H1 (cell line): Measurements from ENCODE around the gene HTR2A. TPM values are rescaled to one million over a fixed set of nuclear protein-coding genes. Genes with fewer than 3 reads are reported as not detected.
"Not testable (repeated sequence)": the region's sequence is repeated elsewhere in the genome, so short reads cannot be mapped to it uniquely, and the experiment has no call there.

Source experiments
- CTCF ChIA-PET: fragments of 300-600 bp; sonication (Branson Sonifier 250); formaldehyde crosslinking; loops from one replicate; lab custom pipeline; 2021; ENCODE audit not compliant: partially characterized antibody; lab: Charles Lee
- POLR2A ChIA-PET: fragments of 300-600 bp; sonication (Branson Sonifier 250); formaldehyde crosslinking; loops from one replicate; lab custom pipeline; 2021; ENCODE audit warnings: inconsistent platforms; ENCODE audit not compliant: partially characterized antibody; lab: Charles Lee
- DNase-seq, 2 experiments: peaks; one replicate each; pipeline versions ENCODE4 v3.0.0 to v3.0.0-alpha.2; 2010 to 2022; ENCODE audit warnings: low spot score in 2 of 2, low read depth in 1 of 2, mixed read lengths in 1 of 2
- FAIRE-seq: peaks from 2 replicates; lab custom pipeline; 2011; peaks lifted over from hg19 to GRCh38; lab: Jason Lieb, UNC
- H2AFZ ChIP-seq: 2 replicates; pipeline ENCODE4 v1.8.1; 2012; ENCODE audit warnings: low read length, inconsistent platforms
- H2AK5ac ChIP-seq: 2 replicates; pipeline ENCODE4 v1.6.1; 2013; ENCODE audit warnings: low read depth, low read length
- H2BK120ac ChIP-seq: replicated peaks from 2 replicates; pipeline ENCODE3; 2013; ENCODE audit warnings: low read depth, low read length, inconsistent platforms
- H2BK12ac ChIP-seq: 2 replicates; pipeline ENCODE4 v1.6.1; 2013; ENCODE audit warnings: low read depth, low read length
- H2BK15ac ChIP-seq: 2 replicates; pipeline ENCODE4 v1.6.1; 2013; ENCODE audit warnings: low read length
- H2BK20ac ChIP-seq: 2 replicates; pipeline ENCODE4 v1.6.1; 2013; ENCODE audit warnings: low read length
- H2BK5ac ChIP-seq: 2 replicates; pipeline ENCODE4 v1.6.1; 2013; ENCODE audit warnings: low read depth, low read length
- H3K14ac ChIP-seq: 2 replicates; pipeline ENCODE4 v1.6.1; 2013; ENCODE audit warnings: inconsistent platforms; ENCODE audit not compliant: insufficient read length
- H3K18ac ChIP-seq: 2 replicates; pipeline ENCODE4 v1.6.1; 2013; ENCODE audit warnings: low read length; ENCODE audit errors: extremely low read depth
- H3K23ac ChIP-seq: 2 replicates; pipeline ENCODE4 v1.6.1; 2013; ENCODE audit warnings: inconsistent platforms; ENCODE audit not compliant: insufficient read length
- H3K23me2 ChIP-seq: 2 replicates; pipeline ENCODE4 v1.6.1; 2013; ENCODE audit warnings: low read depth, low read length
- H3K27ac ChIP-seq: 2 replicates; pipeline ENCODE4 v1.6.1; 2011; ENCODE audit warnings: low read depth, low read length, inconsistent platforms
- H3K27me3 ChIP-seq, 4 experiments: replicated peaks in 1 of 4; 1 replicate in 1 of 4; 2 replicates in 3 of 4; pipeline versions ENCODE4 v1.6.1 to v1.8.1; 2011 to 2013; ENCODE audit warnings: low read length in 3 of 4, mild to moderate bottlenecking in 3 of 4, inconsistent platforms in 2 of 4, mixed read lengths in 2 of 4, moderate library complexity in 1 of 4; ENCODE audit not compliant: control insufficient read depth in 3 of 4, insufficient read depth in 3 of 4; ENCODE audit errors: extremely low read depth in 1 of 4
- H3K36me3 ChIP-seq, 4 experiments: 2 replicates each; pipeline versions ENCODE4 v1.6.1 to v1.8.1; 2011 to 2013; ENCODE audit warnings: mild to moderate bottlenecking in 4 of 4, low read length in 3 of 4, moderate library complexity in 2 of 4, control low read depth in 1 of 4, inconsistent platforms in 1 of 4; ENCODE audit not compliant: insufficient read depth in 4 of 4, control insufficient read depth in 2 of 4
- H3K4ac ChIP-seq: replicated peaks from 2 replicates; pipeline ENCODE3; 2013; ENCODE audit warnings: low read length, low read depth, mixed read lengths, inconsistent platforms; ENCODE audit not compliant: insufficient read length
- H3K4me1 ChIP-seq, 4 experiments: replicated peaks in 1 of 4; 1 replicate in 1 of 4; 2 replicates in 3 of 4; pipeline versions ENCODE4 v1.6.1 to v1.8.1; 2011 to 2013; ENCODE audit warnings: low read length in 3 of 4, inconsistent platforms in 2 of 4, mixed read lengths in 1 of 4; ENCODE audit not compliant: insufficient read depth in 4 of 4, control insufficient read depth in 3 of 4
- H3K4me2 ChIP-seq, 2 experiments: 2 replicates each; pipeline versions ENCODE4 v1.6.1 to v1.8.1; 2011 to 2013; ENCODE audit warnings: low read depth in 2 of 2, low read length in 2 of 2, control low read depth in 1 of 2, inconsistent platforms in 1 of 2, mild to moderate bottlenecking in 1 of 2; ENCODE audit not compliant: insufficient read depth in 1 of 2
- H3K4me3 ChIP-seq, 4 experiments: fragments of 200-600, 300-600 bp in 1 of 4; sonication (generic), shearing (Covaris generic), sonication (Bioruptor Twin) in 1 of 4; 2 replicates each; pipeline versions ENCODE4 v1.5.1 to v1.8.1; 2011 to 2016; ENCODE audit warnings: low read length in 4 of 4, low read depth in 3 of 4, control low read depth in 2 of 4, inconsistent platforms in 2 of 4, mild to moderate bottlenecking in 2 of 4, mixed read lengths in 1 of 4, moderate library complexity in 1 of 4; ENCODE audit not compliant: insufficient read depth in 2 of 4; ENCODE audit errors: extremely low read depth in 1 of 4
- H3K56ac ChIP-seq: replicated peaks from 2 replicates; pipeline ENCODE3; 2013; ENCODE audit warnings: low read depth, mild to moderate bottlenecking, mixed read lengths, low read length, inconsistent platforms; ENCODE audit not compliant: insufficient read length
- H3K79me1 ChIP-seq: 2 replicates; pipeline ENCODE4 v1.6.1; 2013; ENCODE audit warnings: low read depth, low read length, control low read depth
- H3K79me2 ChIP-seq, 2 experiments: 2 replicates each; pipeline versions ENCODE4 v1.6.1 to v1.8.1; 2012 to 2013; ENCODE audit warnings: low read length in 2 of 2, mild to moderate bottlenecking in 2 of 2, inconsistent platforms in 1 of 2; ENCODE audit not compliant: insufficient read depth in 2 of 2, control insufficient read depth in 1 of 2
- H3K9ac ChIP-seq, 4 experiments: replicated peaks in 1 of 4; 1 replicate in 1 of 4; 2 replicates in 3 of 4; pipeline versions ENCODE4 v1.6.1 to v1.8.1; 2011 to 2013; ENCODE audit warnings: low read depth in 3 of 4, low read length in 3 of 4, control low read depth in 2 of 4, mild to moderate bottlenecking in 2 of 4, moderate library complexity in 2 of 4, inconsistent platforms in 1 of 4; ENCODE audit errors: extremely low read depth in 1 of 4
- H3K9me3 ChIP-seq, 2 experiments: 2 replicates each; pipeline versions ENCODE4 v1.6.1 to v1.8.1; 2012 to 2013; ENCODE audit warnings: mild to moderate bottlenecking in 2 of 2, moderate library complexity in 2 of 2, control low read depth in 1 of 2, inconsistent platforms in 1 of 2, low read depth in 1 of 2, low read length in 1 of 2, mixed read lengths in 1 of 2; ENCODE audit not compliant: insufficient read depth in 2 of 2
- H4K20me1 ChIP-seq, 2 experiments: replicated peaks in 1 of 2; 2 replicates each; pipeline versions ENCODE3 to v1.8.1; 2011 to 2013; ENCODE audit warnings: inconsistent platforms in 2 of 2, low read length in 2 of 2, mild to moderate bottlenecking in 1 of 2; ENCODE audit not compliant: insufficient read depth in 2 of 2, control insufficient read depth in 1 of 2
- H4K5ac ChIP-seq: 2 replicates; pipeline ENCODE4 v1.6.1; 2013; ENCODE audit warnings: low read length, low read depth, mixed read lengths, inconsistent platforms; ENCODE audit not compliant: insufficient read length
- H4K8ac ChIP-seq: 2 replicates; pipeline ENCODE4 v1.8.0; 2013; ENCODE audit warnings: mild to moderate bottlenecking, moderate library complexity, low read length, inconsistent platforms; ENCODE audit not compliant: insufficient read depth; ENCODE audit errors: extremely low read depth
- H4K91ac ChIP-seq: replicated peaks from 2 replicates; pipeline ENCODE3; 2013; ENCODE audit warnings: low read length, mixed read lengths, inconsistent platforms; ENCODE audit not compliant: insufficient read length
- WGBS, 2 experiments: shearing (Covaris generic) in 1 of 2; methylation state at CpG; one replicate each; pipeline versions ENCODE4 v1.1.6 to v1.1.7; 2013 to 2015; ENCODE audit warnings: low lambda C conversion rate in 2 of 2, mixed read lengths in 2 of 2, inconsistent platforms in 1 of 2, low coverage in 1 of 2, missing lambda C conversion rate in 1 of 2; ENCODE audit not compliant: insufficient replicate concordance in 2 of 2, insufficient coverage in 1 of 2, insufficient read length in 1 of 2; ENCODE audit errors: extremely low coverage in 1 of 2, missing lambda C conversion rate in 1 of 2; 5-methylcytosine and 5-hydroxymethylcytosine counted together
- polyA plus RNA-seq, 7 experiments: library from polyadenylated mRNA; depleted of rRNA in 3 of 7; stranded (reverse) in 5 of 7; unstranded in 2 of 7; fragments of >200 nt in 5 of 7; fragments of 200-250 nt in 2 of 7; gene quantifications; 1 replicate in 5 of 7; 2 replicates in 1 of 7; 4 replicates in 1 of 7; pipeline versions ENCODE4 v1.2.1 to v1.2.3, GENCODE V29; 2011 to 2013; ENCODE audit warnings: missing spikeins in 2 of 7, mixed read lengths in 2 of 7
- total RNA-seq: library from RNA; stranded (reverse); fragmentation: NEBNext Ultra II Directional; extraction: Animal tissue kit (Norgen Biotek cat#: 25700); gene quantifications from 2 replicates; pipeline ENCODE4 v1.2.1, GENCODE V29; 2021

HTR2A gene
- total and polyA plus RNA-seq, 2 of the 8 experiments (the other 6 are each of a cell fraction or from before 2014, with no cell fraction given): not detected

- H3K36me3 ChIP-seq, H2AK5ac ChIP-seq, H2AFZ ChIP-seq, H4K91ac ChIP-seq, H2BK5ac ChIP-seq, DNase-seq, H3K23ac ChIP-seq, H2BK12ac ChIP-seq, H2BK120ac ChIP-seq, H3K4me2 ChIP-seq, H3K27ac ChIP-seq, H3K79me2 ChIP-seq, H3K9ac ChIP-seq, H4K5ac ChIP-seq, FAIRE-seq, H3K79me1 ChIP-seq, H3K23me2 ChIP-seq, H4K20me1 ChIP-seq, H3K4me1 ChIP-seq, H3K9me3 ChIP-seq, H2BK15ac ChIP-seq, H3K14ac ChIP-seq, POLR2A ChIA-PET, H3K4ac ChIP-seq, H3K27me3 ChIP-seq, H2BK20ac ChIP-seq, H3K56ac ChIP-seq, H3K4me3 ChIP-seq, H3K18ac ChIP-seq, H4K8ac ChIP-seq: not testable (repeated sequence)
- 100% methylated on average over 1 of the region's 1 CpG; no CpG with 5 or more reads in 1 of the 2 experiments for WGBS, 2 experiments
- CTCF ChIA-PET: interaction anchor here (0.8 kb wide), 1 partner anchor 89 kb away, joined by 3 read pairs; no protein-coding TSS in a partner anchor
These were observed 91.9 kb downstream of the HTR2A start for GRCh38 chr13:46804921-46805320.
